Measurements from ENCODE around the gene NR5A2. TPM values are rescaled to one million over a fixed set of nuclear protein-coding genes. Genes with fewer than 3 reads are reported as not detected.

NR5A2 gene
- total RNA-seq, 4 donors from 2014 or later, result 3.7 to 19.1 (median 11.3) TPM

GRCh38 chr1:200079232-200079940 is 51.9 kb downstream of the NR5A2 start:
- DNase-seq (ENCODE audit: low spot score) (no peak), ATAC-seq (ENCODE audit: low FRiP score) (no peak)
- no peak for TF ChIP-seq CTCF (IDR thresholded peaks at IDR 0.05)

GRCh38 chr1:200081151-200081968 is 53.9 kb downstream of the NR5A2 start:
- ATAC-seq (ENCODE audit: low FRiP score) (no peak), DNase-seq (ENCODE audit: low spot score) (no peak)
- no peak for TF ChIP-seq CTCF (IDR thresholded peaks at IDR 0.05)

GRCh38 chr1:200081969-200082245 is 54.4 kb downstream of the NR5A2 start:
- ATAC-seq (ENCODE audit: low FRiP score) (no peak), DNase-seq (ENCODE audit: low spot score) (no peak)
- no peak for TF ChIP-seq CTCF (IDR thresholded peaks at IDR 0.05)

GRCh38 chr1:200082329-200082728 is 54.8 kb downstream of the NR5A2 start:
- no peak for ATAC-seq (ENCODE audit: low FRiP score)
- DNase-seq (ENCODE audit: low spot score), result no peak
- no peak for TF ChIP-seq CTCF (IDR thresholded peaks at IDR 0.05)

- ATAC-seq (ENCODE audit: low FRiP score) (no peak), DNase-seq (ENCODE audit: low spot score) (no peak)
- TF ChIP-seq CTCF (IDR thresholded peaks at IDR 0.05), result no peak
Measured at GRCh38 chr1:200090252-200091159, 63.0 kb downstream of the NR5A2 start.

GRCh38 chr1:200095057-200095577 is 67.6 kb downstream of the NR5A2 start:
- ATAC-seq (ENCODE audit: low FRiP score) (no peak), DNase-seq (ENCODE audit: low spot score) (no peak)
- no peak for TF ChIP-seq CTCF (IDR thresholded peaks at IDR 0.05)
